Endothelial cell (in vitro differentiated cells): ENCODE data around the gene CRYBB2. TPM values are rescaled to one million over a fixed set of nuclear protein-coding genes. Genes with fewer than 3 reads are reported as not detected.
A peak's percentile ranks its signal among the peaks of the same experiment; 100 is the strongest.

ENCODE experiments used
- DNase-seq: peaks from one replicate; pipeline ENCODE4 v3.0.0; 2021; ENCODE audit warnings: low spot score
- H3K27ac Mint-ChIP-seq: one replicate; pipeline ENCODE4 v1.8.0; 2021; ENCODE audit warnings: mixed read lengths, inconsistent platforms; ENCODE audit not compliant: unreplicated experiment
- H3K27me3 Mint-ChIP-seq: one replicate; pipeline ENCODE4 v1.8.0; 2021; ENCODE audit warnings: mild to moderate bottlenecking, moderate library complexity, mixed read lengths, inconsistent platforms; ENCODE audit not compliant: unreplicated experiment
- H3K36me3 Mint-ChIP-seq: one replicate; pipeline ENCODE4 v1.8.0; 2021; ENCODE audit warnings: mild to moderate bottlenecking, low read depth, mixed read lengths, inconsistent platforms; ENCODE audit not compliant: unreplicated experiment
- H3K4me1 Mint-ChIP-seq: one replicate; pipeline ENCODE4 v1.8.0; 2021; ENCODE audit warnings: mild to moderate bottlenecking, mixed read lengths, inconsistent platforms; ENCODE audit not compliant: unreplicated experiment
- H3K4me3 Mint-ChIP-seq: one replicate; pipeline ENCODE4 v1.8.0; 2021; ENCODE audit warnings: mild to moderate bottlenecking, mixed read lengths, inconsistent platforms; ENCODE audit not compliant: unreplicated experiment
- H3K9me3 Mint-ChIP-seq: one replicate; pipeline ENCODE4 v1.8.0; 2021; ENCODE audit warnings: mixed read lengths, inconsistent platforms; ENCODE audit not compliant: unreplicated experiment
- CTCF ChIP-seq: fragments of 200-600 bp; sonication (generic); IDR thresholded peaks from one replicate; pipeline ENCODE4 v1.5.0; 2021; ENCODE audit warnings: antibody characterized with exemption; ENCODE audit not compliant: unreplicated experiment
- total RNA-seq: library from RNA; stranded (reverse); fragmentation: NEBNext Ultra II Directional; extraction: Animal tissue kit (Norgen Biotek cat#: 25700); gene quantifications from one replicate; pipeline ENCODE4 v1.2.1, GENCODE V29; 2021; ENCODE audit not compliant: unreplicated experiment

The CRYBB2 gene
- total RNA-seq, 1 donor from 2014 or later, result 1.9 TPM

GRCh38 chr22:25187469-25187868 is 32.0 kb upstream of the CRYBB2 start:
- Mint-ChIP-seq H3K36me3 (peaks cover 67% of the 10 kb centered on the region), H3K4me1 (peaks cover 5% of the 10 kb centered on the region)

GRCh38 chr22:25192406-25192805 is 27.0 kb upstream of the CRYBB2 start:
- peak overlapping the region; percentile 14 for H3K4me3 Mint-ChIP-seq
- peaks cover 71% of the 10 kb centered on the region for H3K36me3 Mint-ChIP-seq
- H3K27me3 Mint-ChIP-seq, result peaks cover 2% of the 10 kb centered on the region
- no peak for DNase-seq
- no peak overlapping the region for H3K27ac Mint-ChIP-seq
- H3K9me3 Mint-ChIP-seq, result no peaks in the 10 kb centered on the region
- H3K4me1 Mint-ChIP-seq, result peaks cover 7% of the 10 kb centered on the region
- TF ChIP-seq CTCF, result no peak

More at GRCh38 chr22:25187469-25187868, 32.0 kb upstream of the CRYBB2 start:
- DNase-seq, result no peak
- Mint-ChIP-seq H3K27ac (no peak overlapping the region), H3K4me3 (peak overlapping the region; percentile 78), H3K27me3 (peaks cover 4% of the 10 kb centered on the region), H3K9me3 (no peaks in the 10 kb centered on the region)
- no peak for TF ChIP-seq CTCF

GRCh38 chr22:25193130-25193529 is 26.3 kb upstream of the CRYBB2 start:
- H3K4me1 Mint-ChIP-seq, result peaks cover 7% of the 10 kb centered on the region
- H3K27me3 Mint-ChIP-seq, result peaks cover 2% of the 10 kb centered on the region
- no peak for TF ChIP-seq CTCF
- no peaks in the 10 kb centered on the region for H3K9me3 Mint-ChIP-seq
- H3K36me3 Mint-ChIP-seq, result peaks cover 71% of the 10 kb centered on the region
- no peak overlapping the region for H3K27ac Mint-ChIP-seq
- peak overlapping the region; percentile 14 for H3K4me3 Mint-ChIP-seq
- DNase-seq, result no peak

- Mint-ChIP-seq H3K9me3 (no peaks in the 10 kb centered on the region), H3K4me3 (no peak overlapping the region), H3K27me3 (no peaks in the 10 kb centered on the region), H3K4me1 (peaks cover 7% of the 10 kb centered on the region), H3K27ac (no peak overlapping the region), H3K36me3 (peaks cover 66% of the 10 kb centered on the region)
- no peak for DNase-seq
- TF ChIP-seq CTCF, result no peak
Observed at GRCh38 chr22:25193548-25193947, 25.9 kb upstream of the CRYBB2 start.

- peaks cover 53% of the 10 kb centered on the region for H3K36me3 Mint-ChIP-seq
- H3K9me3 Mint-ChIP-seq, result no peaks in the 10 kb centered on the region
- no peak for DNase-seq
- no peak overlapping the region for H3K27ac Mint-ChIP-seq
- peaks cover 7% of the 10 kb centered on the region for H3K4me1 Mint-ChIP-seq
- no peak overlapping the region for H3K4me3 Mint-ChIP-seq
- no peaks in the 10 kb centered on the region for H3K27me3 Mint-ChIP-seq
- TF ChIP-seq CTCF, result no peak
Observed at GRCh38 chr22:25196326-25196725, 23.1 kb upstream of the CRYBB2 start.
